CD4-positive, alpha-beta T cell treated with Interleukin-4 for 1 hour (primary cell): ENCODE data around the gene CASKIN2.
A peak's percentile ranks its signal among the peaks of the same experiment; 100 is the strongest.
"Not testable (repeated sequence)": the region's sequence is repeated elsewhere in the genome, so short reads cannot be mapped to it uniquely, and the experiment has no call there.

Experiments
- DNase-seq, 2 donors: peaks; one replicate each; pipeline ENCODE4 v3.0.0-alpha.2; 2020 to 2022

CASKIN2 gene

GRCh38 chr17:75463603-75464002 lies 51.7 kb downstream of the CASKIN2 start:
- DNase-seq = no peak

- no peak for DNase-seq
Measured at GRCh38 chr17:75460295-75460694, 55.0 kb downstream of the CASKIN2 start.

- DNase-seq = no peak
Measured at GRCh38 chr17:75459590-75460267, 55.6 kb downstream of the CASKIN2 start.

- no peak for DNase-seq
Measured at GRCh38 chr17:75459246-75459589, 56.1 kb downstream of the CASKIN2 start.

- peak in 1 of 2 donors; percentile 5 for DNase-seq
Measured at GRCh38 chr17:75457047-75457654, 58.2 kb downstream of the CASKIN2 start.

- DNase-seq = peak; percentile 95 to 96
Measured at GRCh38 chr17:75456417-75457046, 58.8 kb downstream of the CASKIN2 start, which contains the start of gene TMEM94. TMEM94 (plus strand) TSS chr17:75456635; CDS start chr17:75471906, 15,271 bp downstream.

GRCh38 chr17:75456039-75456416 lies 59.3 kb downstream of the CASKIN2 start:
- no peak for DNase-seq

- not testable (repeated sequence) for DNase-seq
Measured at GRCh38 chr17:75454672-75455071, 60.7 kb downstream of the CASKIN2 start.

- no peak for DNase-seq
Measured at GRCh38 chr17:75454193-75454592, 61.1 kb downstream of the CASKIN2 start.

GRCh38 chr17:75450270-75450669 lies 65.1 kb downstream of the CASKIN2 start:
- DNase-seq = no peak
